Measurements from ENCODE around the gene MERTK. TPM values are rescaled to one million over a fixed set of nuclear protein-coding genes. Genes with fewer than 3 reads are reported as not detected.

MERTK gene
- total RNA-seq, 1 donor from 2014 or later = 3.3 TPM

- Mint-ChIP-seq H3K27me3 (ENCODE audit: low read depth) (peaks cover 3% of the 10 kb centered on the region), H3K27ac (ENCODE audit: unreplicated experiment) (peak overlapping the region; percentile 83), H3K4me1 (peaks cover 16% of the 10 kb centered on the region), H3K36me3 (ENCODE audit: low read depth) (no peaks in the 10 kb centered on the region), H3K9me3 (no peaks in the 10 kb centered on the region), H3K4me3 (peak overlapping the region; percentile 93)
- no peak for DNase-seq (ENCODE audit: low read depth, low spot score)
- no peak for TF ChIP-seq CTCF (conservative IDR thresholded peaks at IDR 0.05)
Observed at GRCh38 chr2:111884592-111884964, 13.8 kb upstream of the MERTK start.

- Mint-ChIP-seq H3K36me3 (ENCODE audit: low read depth) (no peaks in the 10 kb centered on the region), H3K9me3 (no peaks in the 10 kb centered on the region), H3K27me3 (ENCODE audit: low read depth) (peaks cover 29% of the 10 kb centered on the region), H3K4me1 (peaks cover 15% of the 10 kb centered on the region), H3K27ac (ENCODE audit: unreplicated experiment) (no peak overlapping the region), H3K4me3 (peak overlapping the region; percentile 61)
- no peak for TF ChIP-seq CTCF (conservative IDR thresholded peaks at IDR 0.05)
- DNase-seq (ENCODE audit: low read depth, low spot score) = no peak
Observed at GRCh38 chr2:111896024-111896423, 2.4 kb upstream of the MERTK start.

- Mint-ChIP-seq H3K9me3 (no peaks in the 10 kb centered on the region), H3K27ac (ENCODE audit: unreplicated experiment) (no peak overlapping the region), H3K4me3 (peak overlapping the region; percentile 61), H3K4me1 (peaks cover 16% of the 10 kb centered on the region), H3K36me3 (ENCODE audit: low read depth) (no peaks in the 10 kb centered on the region), H3K27me3 (ENCODE audit: low read depth) (peaks cover 32% of the 10 kb centered on the region)
- TF ChIP-seq CTCF (conservative IDR thresholded peaks at IDR 0.05) = no peak
- no peak for DNase-seq (ENCODE audit: low read depth, low spot score)
Observed at GRCh38 chr2:111896576-111896975, 1.8 kb upstream of the MERTK start.

GRCh38 chr2:111897630-111897923 is 830 bp upstream of the MERTK start:
- H3K4me3 Mint-ChIP-seq = peak overlapping the region; percentile 93
- no peak for DNase-seq (ENCODE audit: low read depth, low spot score)
- no peaks in the 10 kb centered on the region for H3K36me3 Mint-ChIP-seq (ENCODE audit: low read depth)
- peaks cover 36% of the 10 kb centered on the region for H3K27me3 Mint-ChIP-seq (ENCODE audit: low read depth)
- H3K9me3 Mint-ChIP-seq = no peaks in the 10 kb centered on the region
- peaks cover 16% of the 10 kb centered on the region for H3K4me1 Mint-ChIP-seq
- peak overlapping the region; percentile 91 for H3K27ac Mint-ChIP-seq (ENCODE audit: unreplicated experiment)
- TF ChIP-seq CTCF (conservative IDR thresholded peaks at IDR 0.05) = no peak

GRCh38 chr2:111898703-111899514 is 502 bp downstream of the MERTK start:
- peak overlapping the region; percentile 83 for H3K4me3 Mint-ChIP-seq
- H3K27me3 Mint-ChIP-seq (ENCODE audit: low read depth) = peaks cover 43% of the 10 kb centered on the region
- H3K4me1 Mint-ChIP-seq = peaks cover 26% of the 10 kb centered on the region
- DNase-seq (ENCODE audit: low read depth, low spot score) = no peak
- H3K36me3 Mint-ChIP-seq (ENCODE audit: low read depth) = no peaks in the 10 kb centered on the region
- H3K9me3 Mint-ChIP-seq = no peaks in the 10 kb centered on the region
- H3K27ac Mint-ChIP-seq (ENCODE audit: unreplicated experiment) = no peak overlapping the region
- TF ChIP-seq CTCF (conservative IDR thresholded peaks at IDR 0.05) = no peak

Measured in neural crest cell (in vitro differentiated cells).